Keratinocyte (primary cell): ENCODE results near the gene SMAD3. TPM values are rescaled to one million over a fixed set of nuclear protein-coding genes. Genes with fewer than 3 reads are reported as not detected.
A peak's percentile ranks its signal among the peaks of the same experiment; 100 is the strongest.

Source experiments
- DNase-seq: peaks from one replicate; pipeline ENCODE4 v3.0.0-alpha.2; 2011; ENCODE audit warnings: low read depth, missing footprints, low spot score
- FAIRE-seq: peaks from 2 replicates; lab custom pipeline; 2011; peaks lifted over from hg19 to GRCh38; lab: Jason Lieb, UNC
- H2AFZ ChIP-seq: 2 replicates; pipeline ENCODE4 v1.6.0; 2012; ENCODE audit warnings: low read length, control low read depth, inconsistent platforms; ENCODE audit not compliant: control insufficient read depth
- H3K27ac ChIP-seq: 2 replicates; pipeline ENCODE4 v1.5.1; 2011; ENCODE audit warnings: low read length; ENCODE audit not compliant: control insufficient read depth, insufficient read depth
- H3K27me3 ChIP-seq: 3 replicates; pipeline ENCODE4 v1.6.0; 2011; ENCODE audit warnings: low read length; ENCODE audit not compliant: control insufficient read depth, insufficient read depth; ENCODE audit errors: extremely low read depth
- H3K36me3 ChIP-seq, 2 experiments: 2 replicates in 1 of 2; 3 replicates in 1 of 2; pipeline ENCODE4 v1.5.1; 2011; ENCODE audit warnings: low read length in 2 of 2, mild to moderate bottlenecking in 1 of 2; ENCODE audit not compliant: control insufficient read depth in 2 of 2, insufficient read depth in 2 of 2; ENCODE audit errors: extremely low read depth in 1 of 2
- H3K4me1 ChIP-seq: 3 replicates; pipeline ENCODE4 v1.5.1; 2011; ENCODE audit warnings: low read length; ENCODE audit not compliant: control insufficient read depth, insufficient read depth; ENCODE audit errors: extremely low read depth
- H3K4me2 ChIP-seq: 3 replicates; pipeline ENCODE4 v1.6.0; 2011; ENCODE audit warnings: low read depth, low read length; ENCODE audit not compliant: control insufficient read depth, insufficient read depth; ENCODE audit errors: extremely low read depth
- H3K4me3 ChIP-seq, 3 experiments: fragments of 200-600 bp in 1 of 3; sonication (generic) in 1 of 3; 2 replicates in 2 of 3; 3 replicates in 1 of 3; pipeline ENCODE4 v1.5.1; 2011 to 2016; ENCODE audit warnings: low read length in 3 of 3, mild to moderate bottlenecking in 3 of 3, control low read depth in 2 of 3, inconsistent platforms in 1 of 3, low read depth in 1 of 3, mixed read lengths in 1 of 3, mixed run types in 1 of 3, moderate library complexity in 1 of 3; ENCODE audit not compliant: control insufficient read depth in 2 of 3, insufficient read depth in 2 of 3; ENCODE audit errors: extremely low read depth in 1 of 3
- H3K79me2 ChIP-seq: 2 replicates; pipeline ENCODE4 v1.6.0; 2012; ENCODE audit warnings: low read length; ENCODE audit not compliant: control insufficient read depth, insufficient read depth
- H3K9ac ChIP-seq: 3 replicates; pipeline ENCODE4 v1.6.0; 2011; ENCODE audit warnings: low read length; ENCODE audit not compliant: control insufficient read depth, insufficient read depth; ENCODE audit errors: extremely low read depth
- H3K9me1 ChIP-seq: 3 replicates; pipeline ENCODE4 v1.6.0; 2011; ENCODE audit warnings: low read length; ENCODE audit not compliant: control insufficient read depth, insufficient read depth; ENCODE audit errors: extremely low read depth
- H3K9me3 ChIP-seq: 2 replicates; pipeline ENCODE4 v1.5.1; 2012; ENCODE audit warnings: low read depth, low read length; ENCODE audit not compliant: control insufficient read depth
- H4K20me1 ChIP-seq: 3 replicates; pipeline ENCODE4 v1.6.0; 2011; ENCODE audit warnings: low read length; ENCODE audit not compliant: control insufficient read depth, insufficient read depth; ENCODE audit errors: extremely low read depth
- CTCF ChIP-seq, 3 experiments: IDR thresholded peaks in 1 of 3; conservative IDR thresholded peaks in 1 of 3; optimal IDR thresholded peaks in 1 of 3; 2 replicates in 2 of 3; 3 replicates in 1 of 3; pipeline versions ENCODE3 to v1.5.1; 2011; ENCODE audit warnings: low read length in 3 of 3, mild to moderate bottlenecking in 3 of 3, moderate library complexity in 2 of 3, control low read depth in 1 of 3, inconsistent platforms in 1 of 3; ENCODE audit not compliant: insufficient read depth in 2 of 3; ENCODE audit errors: extremely low read depth in 1 of 3
- EZH2 ChIP-seq: IDR thresholded peaks from one replicate; pipeline ENCODE4 v1.6.1; 2012; ENCODE audit warnings: inconsistent platforms, mild to moderate bottlenecking, low read length, moderate library complexity
- dilution Hi-C: fragments of 300-500 bp; cut with MboI; formaldehyde crosslinking; loops from one replicate; pipeline ENCODE4 v1.7.0; 2020; ENCODE audit warnings: low sequenced_read_pairs; ENCODE audit not compliant: extremely low pct_ligation_motif_present
- polyA plus RNA-seq, 5 experiments: library from polyadenylated mRNA; depleted of rRNA in 3 of 5; stranded (reverse) in 3 of 5; stranded (forward) in 1 of 5; unstranded in 1 of 5; fragments of >200 nt; gene quantifications; 1 replicate in 1 of 5; 2 replicates in 3 of 5; 3 replicates in 1 of 5; pipeline versions ENCODE4 v1.2.1 to v1.2.3, GENCODE V29; 2011 to 2012; ENCODE audit warnings: missing spikeins in 2 of 5, low read depth in 1 of 5, low replicate concordance in 1 of 5

The SMAD3 gene
- polyA plus RNA-seq, 1 donor (not counting 4 experiments of a cell fraction or from before 2014, with no cell fraction given) = 33.7 TPM

- Histone ChIP-seq H3K9me1 (no peaks in the 10 kb centered on the region), H3K36me3 (peaks cover 3 to 22% of the 10 kb centered on the region in 2 experiments), H4K20me1 (peaks cover 13% of the 10 kb centered on the region), H2AFZ (no peak overlapping the region), H3K4me1 (peaks cover 87% of the 10 kb centered on the region), H3K9me3 (no peaks in the 10 kb centered on the region), H3K79me2 (peaks cover 87% of the 10 kb centered on the region), H3K4me2 (peak overlapping the region; percentile 55), H3K27ac (peak overlapping the region; percentile 64), H3K9ac (peak overlapping the region; percentile 48), H3K27me3 (no peaks in the 10 kb centered on the region), H3K4me3 (no peak overlapping the region)
- no peak for DNase-seq
- dilution Hi-C loops = no loop called here
- TF ChIP-seq CTCF (optimal IDR thresholded peaks at IDR 0.05 in 1 of 3, IDR thresholded peaks at IDR 0.05 in 1 of 3, conservative IDR thresholded peaks at IDR 0.05 in 1 of 3; ENCODE audit: extremely low read depth in 1 of 3, insufficient read depth in 2 of 3, low read length in 3 of 3) (no peak), EZH2 (no peak)
- peak; percentile 13 for FAIRE-seq
Observed at GRCh38 chr15:67094001-67094826, 28.8 kb downstream of the SMAD3 start.

GRCh38 chr15:67095912-67096311 is 30.5 kb downstream of the SMAD3 start:
- H3K79me2 ChIP-seq = peaks cover 83% of the 10 kb centered on the region
- H3K36me3 ChIP-seq = peaks cover 4 to 13% of the 10 kb centered on the region in 2 experiments

More at GRCh38 chr15:67095912-67096311, 30.5 kb downstream of the SMAD3 start:
- dilution Hi-C loops = no loop called here
- TF ChIP-seq EZH2 (no peak), CTCF (optimal IDR thresholded peaks at IDR 0.05 in 1 of 3, IDR thresholded peaks at IDR 0.05 in 1 of 3, conservative IDR thresholded peaks at IDR 0.05 in 1 of 3; ENCODE audit: extremely low read depth in 1 of 3, insufficient read depth in 2 of 3, low read length in 3 of 3) (no peak)
- FAIRE-seq = no peak
- Histone ChIP-seq H3K27me3 (no peaks in the 10 kb centered on the region), H3K4me1 (peaks cover 79% of the 10 kb centered on the region), H3K27ac (no peak overlapping the region), H3K9me1 (no peaks in the 10 kb centered on the region), H3K4me2 (no peak overlapping the region), H3K9ac (no peak overlapping the region), H3K4me3 (no peak overlapping the region), H4K20me1 (peaks cover 2% of the 10 kb centered on the region), H3K9me3 (no peaks in the 10 kb centered on the region), H2AFZ (no peak overlapping the region)
- DNase-seq = no peak
